ENCODE measurements around the gene PML.

- TF ChIP-seq CTCF (IDR thresholded peaks at IDR 0.05) (no peak), EZH2 (IDR thresholded peaks at IDR 0.05) (no peak)
Observed at GRCh38 chr15:74008901-74009300, 14.4 kb downstream of the PML start.

Data from neural progenitor cell (in vitro differentiated cells).